SU-DHL-6 (cell line): ENCODE data around the gene LRP1.

ENCODE experiments used
- EZH2phosphoT487 ChIP-seq: fragments of 200-600 bp; sonication (generic), shearing (Covaris generic); conservative IDR thresholded peaks from 2 replicates; pipeline ENCODE4 v1.6.1; 2018; ENCODE audit warnings: mild to moderate bottlenecking, antibody characterized with exemption, low read length, moderate library complexity, mixed read lengths
- TF ChIP-seq, protein P1 (sequence below): fragments of 200-600 bp; sonication (generic); IDR thresholded peaks from one replicate; pipeline ENCODE4 v1.5.1; 2017; ENCODE audit warnings: antibody characterized with exemption, mild to moderate bottlenecking, low read length, moderate library complexity; ENCODE audit not compliant: insufficient read depth, poor library complexity, severe bottlenecking

DNA sequence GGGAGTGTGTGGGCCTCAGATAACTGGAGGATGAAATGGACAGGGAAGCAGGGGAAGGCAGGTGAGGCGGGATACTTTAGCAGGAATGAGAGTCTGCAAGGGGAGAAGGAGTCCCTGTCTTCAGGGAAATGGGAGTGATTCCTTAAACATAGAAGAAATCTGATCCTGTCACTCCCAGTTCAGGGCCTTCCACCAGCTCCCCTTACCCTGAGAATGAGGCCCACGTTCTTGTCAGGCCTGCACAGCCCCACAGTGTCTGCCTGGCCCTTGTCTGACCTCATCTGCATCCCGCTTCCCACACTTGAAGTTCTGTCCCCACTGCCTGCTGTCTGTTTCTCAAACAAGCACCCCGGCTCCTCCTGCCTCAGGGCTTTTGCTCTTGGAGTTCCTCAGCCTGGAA lies 31.8 kb downstream of the LRP1 start:
- TF ChIP-seq, protein P1, sequence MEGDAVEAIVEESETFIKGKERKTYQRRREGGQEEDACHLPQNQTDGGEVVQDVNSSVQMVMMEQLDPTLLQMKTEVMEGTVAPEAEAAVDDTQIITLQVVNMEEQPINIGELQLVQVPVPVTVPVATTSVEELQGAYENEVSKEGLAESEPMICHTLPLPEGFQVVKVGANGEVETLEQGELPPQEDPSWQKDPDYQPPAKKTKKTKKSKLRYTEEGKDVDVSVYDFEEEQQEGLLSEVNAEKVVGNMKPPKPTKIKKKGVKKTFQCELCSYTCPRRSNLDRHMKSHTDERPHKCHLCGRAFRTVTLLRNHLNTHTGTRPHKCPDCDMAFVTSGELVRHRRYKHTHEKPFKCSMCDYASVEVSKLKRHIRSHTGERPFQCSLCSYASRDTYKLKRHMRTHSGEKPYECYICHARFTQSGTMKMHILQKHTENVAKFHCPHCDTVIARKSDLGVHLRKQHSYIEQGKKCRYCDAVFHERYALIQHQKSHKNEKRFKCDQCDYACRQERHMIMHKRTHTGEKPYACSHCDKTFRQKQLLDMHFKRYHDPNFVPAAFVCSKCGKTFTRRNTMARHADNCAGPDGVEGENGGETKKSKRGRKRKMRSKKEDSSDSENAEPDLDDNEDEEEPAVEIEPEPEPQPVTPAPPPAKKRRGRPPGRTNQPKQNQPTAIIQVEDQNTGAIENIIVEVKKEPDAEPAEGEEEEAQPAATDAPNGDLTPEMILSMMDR: no peak
- TF ChIP-seq EZH2phosphoT487: no peak
